Measurements from ENCODE around the gene TXNRD3.

TXNRD3 gene

DNA sequence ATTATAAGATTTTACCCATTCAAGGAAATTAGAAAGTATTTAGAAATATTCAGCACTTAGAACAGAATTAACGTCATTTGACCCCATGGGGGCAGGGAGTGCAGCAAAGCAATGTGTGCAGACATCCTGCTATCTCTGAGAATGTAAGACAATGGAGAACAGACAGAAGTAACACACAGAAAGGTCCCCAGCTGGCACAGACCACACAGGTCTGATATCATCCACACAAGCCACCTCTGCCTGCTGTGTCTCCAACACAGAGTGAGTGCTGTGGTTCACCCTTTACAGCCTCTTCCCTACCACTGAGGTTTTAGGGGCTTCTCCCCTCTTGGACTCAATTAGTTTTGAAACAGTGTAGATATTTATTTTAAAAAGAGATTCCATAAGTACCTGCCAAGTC is 16.1 kb downstream of the TXNRD3 start:
- no peaks in the 10 kb centered on the region for H3K9me2 ChIP-seq (replicated peaks; ENCODE audit: low read depth, low read length)
- no peaks in the 10 kb centered on the region for H4K20me1 ChIP-seq (ENCODE audit: insufficient read depth, low read length, poor library complexity, severe bottlenecking)
- no peaks in the 10 kb centered on the region for H3K79me2 ChIP-seq (ENCODE audit: insufficient read depth, low read length)

GRCh38 chr3:126636436-126636835 is 18.5 kb downstream of the TXNRD3 start:
- H3K27me3 ChIP-seq (ENCODE audit: insufficient read depth, low read length, poor library complexity, severe bottlenecking): no peaks in the 10 kb centered on the region
- peaks cover 39% of the 10 kb centered on the region for H3K4me1 ChIP-seq (ENCODE audit: insufficient read depth, low read length, poor library complexity, severe bottlenecking)
- H3K36me3 ChIP-seq (ENCODE audit: insufficient read depth, low read length): peaks cover 24% of the 10 kb centered on the region; the same call in 1 of the 2 replicates
- H3K9me2 ChIP-seq (replicated peaks; ENCODE audit: low read depth, low read length): no peaks in the 10 kb centered on the region
- TF ChIP-seq EZH2phosphoT487 (IDR thresholded peaks at IDR 0.05; ENCODE audit: borderline replicate concordance): no peak
- TF ChIP-seq, protein P1, sequence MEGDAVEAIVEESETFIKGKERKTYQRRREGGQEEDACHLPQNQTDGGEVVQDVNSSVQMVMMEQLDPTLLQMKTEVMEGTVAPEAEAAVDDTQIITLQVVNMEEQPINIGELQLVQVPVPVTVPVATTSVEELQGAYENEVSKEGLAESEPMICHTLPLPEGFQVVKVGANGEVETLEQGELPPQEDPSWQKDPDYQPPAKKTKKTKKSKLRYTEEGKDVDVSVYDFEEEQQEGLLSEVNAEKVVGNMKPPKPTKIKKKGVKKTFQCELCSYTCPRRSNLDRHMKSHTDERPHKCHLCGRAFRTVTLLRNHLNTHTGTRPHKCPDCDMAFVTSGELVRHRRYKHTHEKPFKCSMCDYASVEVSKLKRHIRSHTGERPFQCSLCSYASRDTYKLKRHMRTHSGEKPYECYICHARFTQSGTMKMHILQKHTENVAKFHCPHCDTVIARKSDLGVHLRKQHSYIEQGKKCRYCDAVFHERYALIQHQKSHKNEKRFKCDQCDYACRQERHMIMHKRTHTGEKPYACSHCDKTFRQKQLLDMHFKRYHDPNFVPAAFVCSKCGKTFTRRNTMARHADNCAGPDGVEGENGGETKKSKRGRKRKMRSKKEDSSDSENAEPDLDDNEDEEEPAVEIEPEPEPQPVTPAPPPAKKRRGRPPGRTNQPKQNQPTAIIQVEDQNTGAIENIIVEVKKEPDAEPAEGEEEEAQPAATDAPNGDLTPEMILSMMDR (conservative IDR thresholded peaks at IDR 0.05; ENCODE audit: low read length): no peak
- no peak overlapping the region for H2AFZ ChIP-seq (ENCODE audit: low read length)
- H3K4me2 ChIP-seq (ENCODE audit: low read depth, low read length, poor library complexity, severe bottlenecking): no peak overlapping the region
- H3K9me3 ChIP-seq (ENCODE audit: insufficient read depth, low read depth, low read length): no peaks in the 10 kb centered on the region
- no peak overlapping the region for H3K9ac ChIP-seq (ENCODE audit: low read depth, low read length, poor library complexity, severe bottlenecking)
- H3K79me2 ChIP-seq (ENCODE audit: insufficient read depth, low read length): no peaks in the 10 kb centered on the region
- no peak overlapping the region for H3K4me3 ChIP-seq (ENCODE audit: low read length, poor library complexity, severe bottlenecking)
- H4K20me1 ChIP-seq (ENCODE audit: insufficient read depth, low read length, poor library complexity, severe bottlenecking): no peaks in the 10 kb centered on the region
- no peaks in the 10 kb centered on the region for H3F3A ChIP-seq (ENCODE audit: low read depth)

More for the DNA sequence above, 16.1 kb downstream of the TXNRD3 start:
- Histone ChIP-seq H3K9ac (ENCODE audit: low read depth, low read length, poor library complexity, severe bottlenecking) (no peak overlapping the region), H2AFZ (ENCODE audit: low read length) (no peak overlapping the region), H3K4me1 (ENCODE audit: insufficient read depth, low read length, poor library complexity, severe bottlenecking) (peaks cover 33% of the 10 kb centered on the region), H3K36me3 (ENCODE audit: insufficient read depth, low read length) (peaks cover 36% of the 10 kb centered on the region), H3F3A (ENCODE audit: low read depth) (no peaks in the 10 kb centered on the region), H3K4me3 (ENCODE audit: low read length, poor library complexity, severe bottlenecking) (no peak overlapping the region), H3K27me3 (ENCODE audit: insufficient read depth, low read length, poor library complexity, severe bottlenecking) (no peaks in the 10 kb centered on the region), H3K9me3 (ENCODE audit: insufficient read depth, low read depth, low read length) (no peaks in the 10 kb centered on the region), H3K4me2 (ENCODE audit: low read depth, low read length, poor library complexity, severe bottlenecking) (peak overlapping the region; percentile 38)
- TF ChIP-seq EZH2phosphoT487 (IDR thresholded peaks at IDR 0.05; ENCODE audit: borderline replicate concordance): no peak
- TF ChIP-seq, protein P1 (conservative IDR thresholded peaks at IDR 0.05; ENCODE audit: low read length): no peak

DNA sequence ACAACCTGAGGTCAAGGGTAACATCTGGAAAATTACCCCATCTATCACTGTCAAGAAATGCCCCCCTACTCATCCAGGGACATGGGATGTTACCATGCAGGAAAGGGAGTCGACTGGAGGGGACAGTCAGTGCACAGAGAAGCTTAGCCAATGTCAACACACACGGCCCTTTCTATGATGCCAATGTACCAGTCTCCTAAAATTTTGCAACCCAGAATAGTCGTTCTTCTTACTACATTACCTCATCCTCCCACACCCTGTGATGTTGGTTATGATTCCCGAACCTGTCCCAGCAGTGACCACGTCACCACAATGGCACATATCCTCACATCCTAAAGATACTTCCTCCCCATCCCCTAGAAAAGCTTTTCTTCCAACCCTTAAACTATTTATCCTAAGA is 20.1 kb downstream of the TXNRD3 start:
- Histone ChIP-seq H3K9me3 (ENCODE audit: insufficient read depth, low read depth, low read length) (no peaks in the 10 kb centered on the region), H3K4me1 (ENCODE audit: insufficient read depth, low read length, poor library complexity, severe bottlenecking) (peaks cover 47% of the 10 kb centered on the region), H3K36me3 (ENCODE audit: insufficient read depth, low read length) (peaks cover 13% of the 10 kb centered on the region; the same call in 1 of the 2 replicates), H3K9ac (ENCODE audit: low read depth, low read length, poor library complexity, severe bottlenecking) (no peak overlapping the region), H3K4me2 (ENCODE audit: low read depth, low read length, poor library complexity, severe bottlenecking) (no peak overlapping the region), H2AFZ (ENCODE audit: low read length) (no peak overlapping the region), H3K79me2 (ENCODE audit: insufficient read depth, low read length) (no peaks in the 10 kb centered on the region), H3K4me3 (ENCODE audit: low read length, poor library complexity, severe bottlenecking) (no peak overlapping the region), H4K20me1 (ENCODE audit: insufficient read depth, low read length, poor library complexity, severe bottlenecking) (no peaks in the 10 kb centered on the region), H3K27me3 (ENCODE audit: insufficient read depth, low read length, poor library complexity, severe bottlenecking) (no peaks in the 10 kb centered on the region), H3K9me2 (replicated peaks; ENCODE audit: low read depth, low read length) (no peaks in the 10 kb centered on the region), H3F3A (ENCODE audit: low read depth) (0 out of 2 replicates have a peak, but pooled peaks cover 7% of the 10 kb centered on the region)
- TF ChIP-seq, protein P1 (conservative IDR thresholded peaks at IDR 0.05; ENCODE audit: low read length): no peak
- no peak for TF ChIP-seq EZH2phosphoT487 (IDR thresholded peaks at IDR 0.05; ENCODE audit: borderline replicate concordance)
